GM21528 (cell line): ENCODE measurements around the gene LSM3.

Source experiments
- ATAC-seq: cut with Tn5 transposase; IDR thresholded peaks from one replicate; pipeline ENCODE4 v1.9.1; 2021; ENCODE audit warnings: mild to moderate bottlenecking, moderate library complexity; ENCODE audit not compliant: unreplicated experiment, low FRiP score

LSM3 gene

GRCh38 chr3:14188041-14188754, 9.6 kb downstream of the LSM3 start:
- no peak for ATAC-seq

GRCh38 chr3:14194865-14195264, 16.2 kb downstream of the LSM3 start:
- ATAC-seq, result no peak

- ATAC-seq, result no peak
Observed at GRCh38 chr3:14199641-14200040, 21.0 kb downstream of the LSM3 start.

- ATAC-seq, result no peak
Observed at GRCh38 chr3:14200276-14200675, 21.7 kb downstream of the LSM3 start.

GRCh38 chr3:14200841-14201240, 22.2 kb downstream of the LSM3 start:
- no peak for ATAC-seq

GRCh38 chr3:14201940-14202684, 23.5 kb downstream of the LSM3 start:
- ATAC-seq, result no peak

GRCh38 chr3:14202874-14203520, 24.4 kb downstream of the LSM3 start:
- ATAC-seq, result no peak

GRCh38 chr3:14203521-14204079, 25.0 kb downstream of the LSM3 start:
- no peak for ATAC-seq

- no peak for ATAC-seq
Observed at GRCh38 chr3:14204515-14205284, 26.1 kb downstream of the LSM3 start.

GRCh38 chr3:14206548-14207177, 28.0 kb downstream of the LSM3 start:
- no peak for ATAC-seq

GRCh38 chr3:14208168-14208567, 29.6 kb downstream of the LSM3 start:
- ATAC-seq, result no peak

- ATAC-seq, result no peak
Observed at GRCh38 chr3:14208977-14209394, 30.4 kb downstream of the LSM3 start.

GRCh38 chr3:14209581-14210289, 31.1 kb downstream of the LSM3 start:
- ATAC-seq, result no peak

GRCh38 chr3:14210290-14210688, 31.7 kb downstream of the LSM3 start:
- no peak for ATAC-seq

GRCh38 chr3:14210843-14211594, 32.4 kb downstream of the LSM3 start:
- ATAC-seq, result no peak

- ATAC-seq, result no peak
Observed at GRCh38 chr3:14211621-14212020, 33.0 kb downstream of the LSM3 start.

- no peak for ATAC-seq
Observed at GRCh38 chr3:14212032-14212431, 33.4 kb downstream of the LSM3 start.

GRCh38 chr3:14213066-14213774, 34.6 kb downstream of the LSM3 start:
- ATAC-seq, result no peak
